Medulla oblongata (tissue), 1 donor: ENCODE results near the gene SDR9C7.

Experiments
- DNase-seq: peaks from one replicate; pipeline ENCODE4 v3.0.0-alpha.2; 2015; ENCODE audit errors: extremely low spot score

Gene SDR9C7

DNA sequence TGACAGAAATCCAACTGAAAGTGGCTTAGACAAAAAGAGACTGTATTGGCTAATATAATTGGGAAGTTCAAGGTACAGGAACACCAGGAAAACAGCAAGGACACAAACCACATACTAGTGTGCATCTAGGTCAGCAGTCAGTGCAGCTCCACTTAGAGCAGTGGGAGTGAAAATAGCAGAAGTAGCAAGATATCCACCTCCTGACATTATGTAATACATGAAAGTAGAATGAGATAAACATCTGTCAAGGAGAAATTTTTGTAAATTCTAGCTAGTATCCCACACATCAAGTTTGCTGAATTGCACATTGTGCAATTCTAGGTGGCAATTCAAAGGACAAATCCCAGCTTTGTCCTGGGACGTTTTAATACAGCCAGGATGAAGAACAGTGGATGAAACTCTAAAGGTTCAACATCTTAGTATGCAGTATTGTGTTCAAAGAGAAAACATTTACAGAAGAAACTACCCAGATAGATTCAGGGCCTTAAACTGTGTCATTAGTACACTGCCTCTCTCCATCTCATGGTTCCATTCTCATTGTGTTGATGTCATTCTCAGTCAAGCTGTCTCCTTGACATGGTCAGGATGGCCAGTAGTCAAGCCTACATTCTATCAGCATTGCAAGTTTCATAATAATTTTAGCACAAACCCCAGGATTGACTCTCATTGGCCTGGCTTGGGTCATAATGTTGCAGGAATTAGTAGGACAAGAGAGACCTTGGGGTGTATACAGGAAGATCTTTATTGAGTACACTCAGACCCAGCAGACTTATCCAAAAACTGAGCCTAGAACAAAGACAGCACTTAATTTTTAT is 56.8 kb downstream of the SDR9C7 start:
- no peak for DNase-seq

DNA sequence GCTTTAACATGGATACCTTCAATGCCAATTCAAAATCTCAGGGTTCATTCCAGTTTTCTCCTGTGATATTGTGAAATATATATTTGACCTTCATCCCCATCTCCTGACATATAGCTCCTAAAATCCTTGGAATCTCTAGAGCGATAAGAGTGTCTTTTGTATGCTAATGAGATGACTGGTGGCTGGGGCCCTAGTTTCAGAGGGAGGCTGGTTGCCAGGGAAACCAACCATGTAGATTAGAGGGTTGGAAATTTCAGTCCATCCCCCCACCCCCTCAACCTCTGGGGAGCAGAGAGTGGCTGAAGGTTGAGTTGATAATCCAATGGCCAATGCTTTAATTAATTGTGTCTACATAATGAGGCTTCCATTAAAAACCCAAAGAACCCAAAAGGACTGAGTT is 59.4 kb downstream of the SDR9C7 start:
- DNase-seq, result no peak

GRCh38 chr12:56873382-56873781 is 60.8 kb downstream of the SDR9C7 start:
- no peak for DNase-seq
